HG03060 (cell line): ENCODE data around the gene TUG1.
A peak's percentile ranks its signal among the peaks of the same experiment; 100 is the strongest.

Experiments used
- ATAC-seq: cut with Tn5 transposase; IDR thresholded peaks from one replicate; pipeline ENCODE4 v1.9.1; 2021; ENCODE audit warnings: low read depth, moderate number of reproducible peaks; ENCODE audit not compliant: unreplicated experiment

TUG1 gene

GRCh38 chr22:30968924-30969531, at the start of gene TUG1:
TSS of gene TUG1 (plus strand) at chr22:30969265.
- ATAC-seq: peak; percentile 75

DNA sequence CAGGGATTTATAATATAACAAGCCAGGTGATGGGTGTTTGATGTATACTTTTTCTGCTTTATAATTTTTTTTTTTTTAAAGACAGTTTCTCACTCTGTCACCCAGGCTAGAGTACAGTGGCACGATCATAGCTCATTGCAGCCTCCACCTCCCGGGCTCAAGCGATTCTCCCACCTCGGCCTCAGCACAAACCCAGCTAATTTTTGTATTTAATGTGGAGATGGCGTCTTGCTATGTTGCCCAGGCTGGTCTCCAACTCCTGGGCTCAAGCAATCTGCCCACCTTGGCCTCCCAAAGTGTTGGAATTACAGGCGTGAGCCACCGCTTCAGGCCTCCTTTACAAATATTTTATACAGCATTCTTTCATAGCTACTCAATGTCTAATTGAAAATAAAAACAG, 49.1 kb upstream of the TUG1 start:
- no peak for ATAC-seq

DNA sequence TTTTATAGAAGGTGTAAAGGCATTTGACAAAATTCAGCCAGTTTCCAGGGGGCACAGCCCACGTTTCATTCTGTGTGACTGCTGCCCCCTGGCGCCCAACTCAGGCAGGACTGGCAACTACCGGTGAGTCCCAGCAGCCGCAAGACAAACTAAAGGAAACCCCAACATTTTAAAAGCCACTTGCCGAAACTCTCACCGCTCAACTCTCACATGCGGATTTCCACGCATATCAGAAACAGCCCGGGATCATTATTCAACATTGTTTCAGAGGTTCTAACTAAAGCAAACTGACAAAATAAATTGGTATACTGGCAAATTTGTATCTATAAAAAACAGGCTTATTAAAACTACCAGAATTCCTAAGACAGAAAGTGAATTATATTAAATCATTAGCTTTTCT, 48.7 kb upstream of the TUG1 start:
- ATAC-seq: no peak

- no peak for ATAC-seq
These were observed 48.0 kb upstream of the TUG1 start for GRCh38 chr22:30921108-30921507.

DNA sequence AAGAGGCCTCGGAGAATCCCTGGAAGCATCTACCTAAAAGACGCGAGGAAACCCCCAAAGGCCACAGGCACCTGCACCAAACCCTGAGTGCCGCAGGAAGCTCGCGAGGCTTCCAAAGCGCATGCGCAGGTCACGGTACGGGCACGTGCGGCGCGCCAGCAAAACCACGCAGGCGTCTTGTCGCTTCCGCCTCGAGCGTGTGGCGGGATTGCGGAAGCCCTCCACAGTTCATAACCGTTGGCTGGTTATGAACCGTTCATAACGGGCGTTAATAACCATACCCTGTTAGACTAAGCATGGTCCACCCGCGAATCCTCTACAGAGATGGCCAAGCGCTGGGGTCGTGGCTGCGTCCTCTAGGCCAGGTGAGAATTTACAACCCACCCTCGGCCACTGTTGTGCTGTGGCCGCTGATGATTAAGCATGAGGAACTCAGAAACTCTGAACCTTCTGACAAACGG, 46.9 kb upstream of the TUG1 start:
- ATAC-seq: no peak

GRCh38 chr22:30923168-30923900, 45.7 kb upstream of the TUG1 start:
- no peak for ATAC-seq

DNA sequence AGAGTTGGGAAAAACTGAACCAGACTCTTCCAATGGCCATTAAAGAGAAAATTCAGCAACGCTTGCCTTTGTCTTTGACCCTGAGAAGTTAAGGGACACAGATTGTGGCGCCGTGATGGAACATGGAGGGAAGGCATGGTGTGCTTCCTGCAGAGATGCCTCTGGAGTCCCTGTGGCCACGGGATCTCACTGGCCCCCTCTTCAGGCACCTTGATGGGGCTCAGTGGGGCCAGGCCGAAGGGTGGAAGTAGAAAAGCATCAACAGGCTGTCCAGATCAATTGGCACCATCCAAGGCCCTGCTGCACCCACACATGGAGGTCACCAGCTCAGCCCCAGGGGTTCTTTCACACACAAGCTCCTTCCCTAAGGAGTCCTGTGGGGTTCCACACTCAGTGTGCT, 43.4 kb upstream of the TUG1 start:
- no peak for ATAC-seq

DNA sequence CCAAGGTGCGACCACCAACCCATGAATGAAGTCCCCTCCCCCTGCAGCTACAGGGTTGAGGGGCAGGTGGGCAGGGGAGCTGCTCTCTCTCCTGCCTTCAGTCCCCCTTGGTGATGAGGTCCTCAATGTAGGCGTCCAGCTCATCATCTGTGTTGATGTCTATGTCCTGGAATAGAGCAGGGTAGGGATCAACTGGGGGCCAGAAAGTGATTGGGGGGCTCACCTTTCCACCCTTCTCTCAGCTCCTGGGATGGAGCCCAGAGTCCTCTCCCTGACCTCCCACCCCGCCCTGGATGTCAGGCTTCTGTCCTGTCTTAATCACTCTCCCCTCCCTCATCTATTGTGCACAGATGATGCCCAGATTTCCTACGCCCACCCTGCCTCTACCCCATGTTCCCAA, 42.4 kb upstream of the TUG1 start:
- no peak for ATAC-seq

DNA sequence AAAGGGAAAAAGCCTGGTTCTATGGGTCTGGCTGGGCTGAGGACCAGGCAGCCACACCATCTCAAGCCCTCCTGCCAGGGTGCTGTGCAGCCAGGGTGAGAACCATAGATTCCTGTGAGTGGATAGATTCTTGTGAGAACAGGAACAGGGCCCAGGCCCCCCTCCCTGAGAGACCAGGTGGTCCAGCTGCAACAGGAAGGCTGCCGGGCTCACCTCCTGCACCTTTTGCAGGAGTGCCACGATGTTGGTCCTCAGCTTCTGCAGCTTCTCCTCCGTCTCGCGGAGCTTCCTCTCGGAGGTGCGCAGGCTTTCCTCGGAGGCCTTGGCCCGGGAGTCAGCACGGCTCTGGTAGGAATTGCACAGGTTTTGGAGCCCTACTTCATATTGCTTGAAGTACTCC, 41.3 kb upstream of the TUG1 start:
- ATAC-seq: no peak

GRCh38 chr22:30928401-30928800, 40.7 kb upstream of the TUG1 start:
- ATAC-seq: no peak

DNA sequence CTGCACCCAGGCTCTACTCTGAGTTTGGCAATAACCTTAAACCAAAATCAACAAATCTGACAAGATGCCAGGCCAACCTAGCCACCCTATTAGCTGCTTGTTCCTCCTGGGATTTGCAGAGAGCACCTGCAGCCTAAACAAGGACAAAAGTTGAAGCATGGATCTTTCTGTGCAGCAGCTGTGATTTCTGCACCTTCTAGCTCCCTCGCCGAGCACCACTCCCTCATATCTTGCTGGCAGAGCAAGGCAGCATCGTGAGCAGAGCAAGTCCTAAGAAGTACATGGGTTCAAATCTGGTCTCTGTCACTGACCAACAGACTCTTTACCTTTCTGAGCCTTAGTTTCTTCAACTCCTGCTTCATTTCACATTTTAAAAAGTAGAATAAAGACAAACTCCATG, 38.8 kb upstream of the TUG1 start:
- ATAC-seq: no peak

DNA sequence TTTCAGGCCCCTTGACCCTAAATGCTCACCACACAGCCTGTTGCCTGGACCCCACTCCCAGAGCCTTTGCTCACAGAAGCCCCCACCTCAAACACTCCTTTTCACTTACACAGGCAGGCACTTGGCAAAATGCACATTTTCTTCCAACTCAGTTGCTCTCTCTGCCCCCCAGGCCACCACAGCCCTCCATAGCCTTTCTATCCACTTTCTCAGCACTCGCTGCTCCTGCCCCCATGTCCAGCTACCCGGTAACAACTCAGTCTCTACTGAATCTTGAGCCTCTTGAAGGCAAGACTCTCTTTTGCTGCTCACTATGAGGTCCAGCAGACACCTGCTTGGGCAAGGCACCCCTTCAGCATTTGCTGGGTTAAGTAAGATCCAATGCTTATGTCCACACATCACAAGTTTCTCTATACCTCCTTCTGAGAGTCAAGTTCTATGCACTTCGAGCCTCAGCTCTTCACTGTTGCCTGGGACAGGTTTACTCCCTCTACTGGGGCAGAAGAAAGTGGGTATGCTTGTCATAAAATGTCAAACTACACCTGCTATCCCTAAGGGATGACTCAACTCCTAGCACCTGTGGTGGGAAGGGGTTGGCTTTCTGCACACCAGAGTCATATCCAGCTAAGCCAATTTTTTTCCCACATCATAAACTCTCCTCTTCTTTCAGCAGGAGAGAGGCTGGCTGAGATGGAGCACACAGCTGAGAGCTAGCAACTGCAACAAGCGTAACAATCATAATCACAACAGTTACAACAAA, 37.3 kb upstream of the TUG1 start:
- no peak for ATAC-seq

DNA sequence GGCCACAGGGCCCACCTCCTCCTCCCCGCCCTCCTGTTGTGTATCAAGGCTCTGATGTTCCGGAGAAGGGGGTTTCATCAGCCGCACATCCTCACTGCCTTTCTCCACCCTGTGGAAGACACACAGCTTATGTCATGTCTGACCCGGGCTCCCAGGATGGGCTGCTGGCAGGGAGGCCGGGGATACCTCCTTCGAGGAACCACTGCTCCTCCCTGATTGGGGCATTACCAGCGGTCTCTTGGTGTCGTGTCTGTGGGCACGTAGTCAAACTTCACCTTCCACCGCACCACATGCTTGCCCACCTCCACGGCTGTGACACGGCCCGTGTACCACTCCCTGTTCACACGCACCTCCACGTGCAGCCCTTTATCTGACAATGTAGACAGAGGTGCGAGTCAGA, 36.4 kb upstream of the TUG1 start:
- ATAC-seq: no peak

- no peak for ATAC-seq
These were observed 35.6 kb upstream of the TUG1 start for GRCh38 chr22:30933457-30933856.

DNA sequence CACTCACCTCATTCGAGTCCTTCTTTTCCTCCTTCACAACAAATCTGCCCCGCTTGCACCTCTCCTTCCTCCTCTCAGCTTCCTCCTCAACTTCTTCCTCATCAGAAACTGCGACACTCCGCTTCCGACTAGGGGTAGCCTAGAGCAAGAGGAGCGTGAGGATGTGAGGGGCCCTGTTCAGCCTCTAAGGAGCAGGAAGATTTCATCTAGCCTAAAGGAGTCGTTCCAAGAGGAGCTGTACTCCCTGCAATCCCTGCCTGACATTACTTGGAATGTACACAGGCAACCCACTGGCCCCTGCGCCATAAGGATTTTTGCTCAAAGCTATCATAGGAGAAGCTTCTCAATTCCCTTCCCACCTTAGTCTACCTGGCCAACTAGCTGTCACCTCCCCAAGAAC, 35.0 kb upstream of the TUG1 start:
- no peak for ATAC-seq

- no peak for ATAC-seq
These were observed 28.2 kb upstream of the TUG1 start for GRCh38 chr22:30940685-30941362.

DNA sequence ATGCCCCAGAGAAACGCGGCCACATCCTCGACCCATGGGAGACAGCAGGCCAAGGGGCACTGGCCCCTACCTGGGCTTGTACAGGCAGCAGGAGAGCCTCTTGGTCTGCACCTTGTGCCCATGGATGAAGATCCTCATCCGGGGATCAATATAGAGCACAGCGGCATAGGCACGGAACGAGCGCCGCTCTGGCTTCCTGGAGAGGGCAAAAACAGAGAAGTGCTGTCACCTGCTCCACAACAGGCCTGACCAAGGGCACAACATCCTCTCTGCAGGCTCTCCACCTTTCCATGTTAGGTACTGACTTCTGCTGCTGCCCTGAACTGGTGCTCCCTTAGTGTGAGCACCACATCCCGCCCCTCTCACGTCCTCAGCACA, 27.7 kb upstream of the TUG1 start:
- ATAC-seq: no peak

DNA sequence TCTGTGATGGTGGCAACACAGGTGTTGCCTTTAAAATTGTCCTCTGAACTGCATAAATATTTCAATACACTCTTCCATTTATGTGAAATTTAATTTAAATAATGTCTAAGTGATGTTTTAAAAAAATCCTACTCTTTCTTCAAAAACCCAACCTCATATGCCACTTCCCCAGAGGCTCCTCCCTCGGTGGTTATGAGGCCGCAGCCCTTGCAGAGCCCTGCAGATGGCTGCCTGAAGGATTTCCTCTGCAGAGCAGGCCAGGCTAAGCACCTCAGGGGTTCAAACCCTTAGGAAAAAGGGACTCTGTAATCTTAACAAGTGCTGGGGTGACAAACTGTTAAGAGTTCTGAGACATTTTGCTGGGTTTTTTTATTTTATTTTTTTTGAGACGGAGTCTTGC, 25.7 kb upstream of the TUG1 start:
- ATAC-seq: no peak

GRCh38 chr22:30944986-30945385, 24.1 kb upstream of the TUG1 start:
- ATAC-seq: no peak

DNA sequence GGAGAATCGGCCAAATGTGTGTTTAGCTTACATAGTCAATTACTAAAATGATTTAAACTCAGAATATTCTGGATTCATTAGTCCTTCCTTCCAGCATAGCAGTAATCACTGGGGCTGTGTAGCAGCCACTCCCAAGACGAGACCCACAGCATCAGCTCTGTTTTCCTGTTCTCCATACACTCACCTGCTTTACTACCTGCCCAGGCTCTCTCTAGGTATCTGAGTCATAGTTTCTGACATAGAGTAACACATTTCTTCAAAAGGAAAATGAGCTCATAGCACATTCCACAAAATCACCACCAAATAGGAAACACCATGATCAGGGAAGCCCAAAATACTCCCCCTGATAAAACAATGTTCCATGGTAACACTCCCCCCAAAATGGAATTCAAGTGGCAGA, 23.4 kb upstream of the TUG1 start:
- no peak for ATAC-seq

DNA sequence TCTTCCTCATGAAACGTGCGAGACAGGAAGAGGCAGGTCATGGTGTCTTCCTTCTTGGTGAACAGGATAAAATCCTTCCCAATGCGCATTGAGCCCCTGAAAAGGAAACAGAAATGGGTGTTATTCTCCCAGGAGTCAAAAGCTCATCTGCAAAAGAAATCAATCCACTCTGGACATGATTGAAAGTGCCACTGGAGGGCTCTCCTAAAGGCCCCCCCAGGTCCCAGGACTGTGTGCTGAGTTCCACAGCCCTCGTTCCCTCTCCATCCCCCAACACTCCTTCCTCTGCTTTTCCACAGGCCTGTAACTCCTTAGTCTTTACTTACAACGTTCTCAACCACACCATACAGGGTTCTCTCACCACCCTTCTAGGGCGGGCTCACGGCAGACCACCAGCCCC, 22.7 kb upstream of the TUG1 start:
- ATAC-seq: no peak
